SH-SY5Y (cell line): Measurements from ENCODE around the gene SYAP1.

Experiments
- GATA2 ChIP-seq: IDR thresholded peaks from 2 replicates; pipeline ENCODE4 v1.6.1; 2011; ENCODE audit warnings: mild to moderate bottlenecking, low read depth, low read length
- GATA3 ChIP-seq: IDR thresholded peaks from 2 replicates; pipeline ENCODE4 v1.6.1; 2011; ENCODE audit warnings: low read depth, mild to moderate bottlenecking, low read length, moderate library complexity

Gene SYAP1

DNA sequence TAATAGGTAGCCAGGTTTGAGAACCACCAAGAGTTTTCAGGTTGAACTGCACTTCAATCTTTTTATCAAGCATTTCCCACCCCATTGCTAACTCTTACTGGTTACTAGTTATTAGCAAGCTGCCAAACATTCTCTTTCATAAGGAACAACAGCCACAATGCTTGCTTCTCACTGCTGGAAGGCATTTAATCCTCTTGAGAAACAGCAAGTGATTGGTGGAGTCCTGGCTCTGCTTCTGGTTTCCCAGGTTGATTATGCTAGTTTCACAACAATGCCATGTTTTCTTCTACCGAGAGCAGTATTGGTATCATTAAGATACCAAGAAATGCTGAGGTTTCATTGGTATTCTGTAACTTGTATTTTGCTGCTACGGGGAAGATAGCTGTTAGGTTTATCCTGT, 34.6 kb downstream of the SYAP1 start:
- no peak for TF ChIP-seq GATA2
- no peak for TF ChIP-seq GATA3

DNA sequence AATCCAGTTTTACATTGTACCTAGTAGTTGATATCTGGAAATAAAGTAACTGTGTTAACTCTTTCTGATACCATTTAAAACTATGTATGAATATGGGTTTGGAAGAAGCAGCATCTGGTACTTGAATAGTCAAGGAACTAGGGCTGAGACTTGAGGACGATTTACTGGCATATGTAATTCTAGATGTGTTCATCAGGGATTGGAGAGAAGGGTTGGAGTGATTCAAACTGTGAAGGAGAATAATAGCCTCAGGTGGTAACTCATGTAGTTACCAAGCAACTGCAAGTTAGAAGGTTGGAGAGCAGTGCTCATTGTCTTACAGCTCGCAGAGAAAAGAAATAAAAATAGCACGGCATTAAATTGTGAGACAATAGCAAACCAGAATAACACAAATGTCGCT, 37.3 kb downstream of the SYAP1 start:
- TF ChIP-seq GATA2: no peak
- no peak for TF ChIP-seq GATA3

DNA sequence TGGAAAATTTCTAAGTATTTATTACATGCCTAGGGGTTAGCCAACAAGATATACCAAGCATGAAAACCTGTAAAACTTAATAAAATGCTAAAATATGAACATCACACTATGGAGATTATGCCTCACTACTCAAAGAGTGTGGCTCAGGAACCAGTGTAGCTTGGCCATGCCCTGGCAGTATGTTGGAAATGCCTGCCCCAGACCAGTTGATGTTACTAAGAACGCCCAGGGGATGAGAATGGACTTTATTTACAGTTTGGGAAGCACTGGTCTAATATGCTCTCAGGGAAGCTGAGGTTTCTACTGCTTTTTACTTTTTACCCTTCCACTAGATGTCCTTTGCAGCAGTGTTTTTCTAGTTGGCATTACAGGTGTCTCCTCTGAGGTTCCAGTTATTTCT, 43.2 kb downstream of the SYAP1 start:
- TF ChIP-seq GATA2: no peak
- no peak for TF ChIP-seq GATA3

DNA sequence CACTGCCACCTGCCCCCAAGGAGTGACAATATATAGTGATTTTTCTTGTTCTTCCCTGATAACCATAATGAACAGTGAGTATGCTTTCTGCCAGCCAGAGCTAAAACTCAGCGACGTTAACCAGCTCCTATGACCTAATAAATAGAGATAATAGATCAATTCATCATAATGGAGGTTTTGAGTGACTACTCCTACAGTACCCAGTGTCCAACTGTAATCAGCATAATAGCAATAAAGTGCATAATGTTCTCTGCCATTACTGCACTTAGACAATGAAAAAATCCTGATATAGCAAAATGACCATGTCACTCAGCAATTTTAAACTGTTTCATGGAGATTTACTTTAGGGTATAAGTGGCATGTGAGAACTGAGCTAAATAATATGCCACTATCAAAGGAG, 46.2 kb downstream of the SYAP1 start:
- TF ChIP-seq GATA2: no peak

DNA sequence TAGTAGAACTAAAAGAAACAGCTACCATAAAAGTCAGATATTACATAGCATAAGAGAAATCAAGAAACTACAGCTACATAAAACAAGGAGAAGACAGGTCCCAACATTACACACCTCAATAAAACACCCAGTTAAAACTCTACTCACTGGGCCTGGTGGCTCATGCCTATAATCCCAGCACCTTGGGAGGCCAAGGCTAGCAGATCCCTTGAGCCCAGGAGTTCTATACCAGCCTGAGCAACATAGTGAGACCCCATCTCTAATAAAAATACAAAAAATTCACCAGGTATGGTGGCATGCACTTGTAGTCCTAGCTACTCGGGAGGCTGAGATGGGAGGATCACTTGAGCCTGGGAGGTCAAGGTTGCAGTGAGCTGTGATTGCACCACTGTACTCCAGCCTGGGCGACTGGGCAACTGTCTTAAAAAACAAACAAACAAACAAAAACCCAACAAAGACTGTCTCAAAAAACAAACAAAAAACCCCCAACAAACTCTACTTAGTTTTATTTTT, 51.6 kb downstream of the SYAP1 start:
- no peak for TF ChIP-seq GATA3
- TF ChIP-seq GATA2: no peak

DNA sequence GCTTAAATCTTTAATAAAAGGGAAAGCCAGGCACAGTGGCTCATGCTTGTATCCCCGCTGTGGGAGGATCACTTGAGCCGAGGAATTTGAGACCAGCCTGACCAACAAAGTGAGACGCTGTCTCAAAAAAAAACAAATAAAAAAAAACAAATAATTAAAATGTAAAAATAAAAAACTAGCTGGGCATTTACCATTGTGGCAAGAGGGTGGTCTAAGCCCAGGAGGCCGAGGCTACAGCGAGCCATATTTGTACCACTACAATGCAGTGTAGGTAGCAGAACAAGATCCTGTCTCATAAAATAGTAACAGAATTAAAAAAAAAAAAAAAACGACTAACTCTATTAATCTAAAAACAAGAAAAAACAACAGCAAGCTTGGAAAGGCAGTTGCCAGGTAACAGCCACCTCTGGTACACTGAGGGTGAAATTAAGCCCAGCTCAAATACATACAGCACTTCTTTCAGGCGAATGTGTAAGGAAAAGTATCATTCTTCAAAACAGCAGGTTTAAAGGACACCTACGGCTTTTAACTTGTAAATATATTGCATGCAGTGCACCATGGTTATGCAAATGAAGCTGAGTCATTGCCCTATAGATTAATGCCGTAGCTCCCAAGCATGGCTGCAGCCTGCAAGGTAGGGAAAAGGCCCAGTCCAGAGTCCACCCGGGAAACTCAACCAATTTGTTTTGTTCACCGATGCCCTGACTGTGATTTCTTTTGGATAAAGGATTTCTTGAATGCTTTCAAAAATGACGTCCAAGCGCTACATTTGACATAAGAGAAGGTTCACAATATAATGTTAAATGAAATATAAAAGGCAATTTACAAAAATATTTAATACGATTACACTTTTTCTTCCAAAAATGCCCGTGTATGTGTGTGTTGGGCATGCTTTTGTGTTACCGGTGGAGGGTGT, 52.3 kb downstream of the SYAP1 start:
- TF ChIP-seq GATA3 (no peak), GATA2 (no peak)

DNA sequence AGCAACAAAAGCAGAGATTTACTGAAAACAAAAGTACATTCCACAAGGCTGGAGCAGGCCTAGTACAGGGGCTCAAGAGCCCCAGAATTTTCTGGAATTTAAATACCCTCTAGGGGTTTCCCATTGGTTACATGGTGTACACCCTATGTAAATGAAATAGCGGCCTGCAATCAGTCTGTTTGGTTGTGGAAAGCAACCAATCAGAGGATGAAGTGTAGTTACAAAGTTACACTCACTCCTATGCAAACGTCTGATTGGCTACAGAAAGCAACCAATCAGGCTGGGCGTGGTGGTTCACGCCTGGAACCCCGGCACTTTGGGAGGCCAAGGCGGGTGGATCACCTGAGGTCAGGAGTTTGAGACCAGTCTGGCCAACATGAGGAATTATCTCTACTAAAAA, 53.0 kb downstream of the SYAP1 start:
- TF ChIP-seq GATA3: no peak
- no peak for TF ChIP-seq GATA2

DNA sequence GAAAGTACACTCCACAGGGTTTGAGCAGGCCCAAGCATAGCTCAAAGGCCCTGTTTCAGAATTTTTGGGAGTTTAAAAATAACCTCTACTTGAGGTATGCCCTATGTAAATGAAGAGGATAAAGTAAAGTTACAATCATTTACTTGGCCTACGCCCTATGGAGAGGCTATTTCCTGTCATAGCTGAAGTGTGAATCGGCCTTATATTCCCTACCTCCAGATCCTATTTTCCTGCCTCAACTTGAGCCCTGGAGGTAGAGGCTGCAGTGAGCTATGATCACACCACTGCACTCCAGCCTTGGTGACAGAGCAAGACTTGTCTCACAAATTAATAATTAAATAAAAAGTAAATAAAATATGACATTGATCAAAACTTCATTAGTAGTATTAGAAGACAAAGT, 55.3 kb downstream of the SYAP1 start:
- no peak for TF ChIP-seq GATA2
- TF ChIP-seq GATA3: no peak

DNA sequence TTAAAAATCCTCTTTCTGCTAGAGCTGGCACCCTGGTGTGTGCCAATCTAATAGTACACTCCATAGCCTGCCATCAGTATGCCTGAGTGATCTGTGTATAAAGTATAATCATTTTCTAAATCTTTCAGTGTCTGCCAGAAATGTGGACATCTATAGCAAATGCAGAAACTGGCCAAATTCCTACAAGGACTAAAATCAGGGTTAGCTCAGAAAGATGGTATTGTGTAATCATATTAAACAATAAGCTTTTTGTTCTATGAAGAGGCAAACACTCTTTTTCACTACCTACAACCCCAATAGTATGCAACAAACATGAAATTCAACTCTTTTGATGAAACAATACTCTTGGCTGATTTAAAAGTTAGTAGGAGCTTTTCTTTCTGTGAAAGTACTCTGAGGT, 59.1 kb downstream of the SYAP1 start:
- TF ChIP-seq GATA3 (no peak), GATA2 (no peak)

DNA sequence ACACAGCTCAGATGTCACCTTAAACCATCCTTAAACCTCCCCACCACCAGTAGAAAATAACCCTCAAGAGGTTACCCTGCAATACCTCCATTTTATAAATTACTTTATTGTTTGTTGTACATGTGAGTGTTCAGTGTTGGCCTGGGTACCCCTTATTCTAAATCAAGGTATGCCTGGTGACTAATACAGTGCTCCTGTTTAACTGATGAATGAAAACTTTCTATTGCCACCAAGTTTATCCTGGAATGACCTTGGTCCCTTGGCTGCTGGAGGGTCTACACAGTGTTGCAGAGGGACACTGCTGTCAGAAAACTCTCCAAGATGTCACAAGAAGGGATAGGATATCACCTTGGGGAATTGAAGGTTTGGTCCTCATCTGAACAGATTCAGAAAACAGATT, 59.6 kb downstream of the SYAP1 start:
- no peak for TF ChIP-seq GATA3
- no peak for TF ChIP-seq GATA2

DNA sequence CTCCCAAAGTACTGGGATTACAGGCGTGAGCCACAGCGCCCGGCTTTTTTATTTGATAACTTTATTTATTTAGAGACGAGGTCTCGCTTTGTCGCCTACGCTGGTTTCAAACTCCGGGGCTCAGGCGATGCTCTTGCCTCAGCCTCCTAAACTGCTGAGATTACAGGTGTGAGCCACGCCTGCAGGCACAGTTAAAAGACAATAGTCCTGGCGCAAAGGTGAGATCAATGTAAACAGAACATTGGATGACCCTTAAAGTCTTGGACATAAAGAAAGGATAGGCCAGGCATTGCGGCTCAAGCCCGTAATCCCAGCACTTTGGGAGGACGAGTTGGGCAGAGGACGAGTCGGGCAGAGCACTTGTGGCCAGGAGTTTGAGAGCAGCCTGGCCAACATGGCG, 64.0 kb downstream of the SYAP1 start:
- TF ChIP-seq GATA3: no peak
- no peak for TF ChIP-seq GATA2

DNA sequence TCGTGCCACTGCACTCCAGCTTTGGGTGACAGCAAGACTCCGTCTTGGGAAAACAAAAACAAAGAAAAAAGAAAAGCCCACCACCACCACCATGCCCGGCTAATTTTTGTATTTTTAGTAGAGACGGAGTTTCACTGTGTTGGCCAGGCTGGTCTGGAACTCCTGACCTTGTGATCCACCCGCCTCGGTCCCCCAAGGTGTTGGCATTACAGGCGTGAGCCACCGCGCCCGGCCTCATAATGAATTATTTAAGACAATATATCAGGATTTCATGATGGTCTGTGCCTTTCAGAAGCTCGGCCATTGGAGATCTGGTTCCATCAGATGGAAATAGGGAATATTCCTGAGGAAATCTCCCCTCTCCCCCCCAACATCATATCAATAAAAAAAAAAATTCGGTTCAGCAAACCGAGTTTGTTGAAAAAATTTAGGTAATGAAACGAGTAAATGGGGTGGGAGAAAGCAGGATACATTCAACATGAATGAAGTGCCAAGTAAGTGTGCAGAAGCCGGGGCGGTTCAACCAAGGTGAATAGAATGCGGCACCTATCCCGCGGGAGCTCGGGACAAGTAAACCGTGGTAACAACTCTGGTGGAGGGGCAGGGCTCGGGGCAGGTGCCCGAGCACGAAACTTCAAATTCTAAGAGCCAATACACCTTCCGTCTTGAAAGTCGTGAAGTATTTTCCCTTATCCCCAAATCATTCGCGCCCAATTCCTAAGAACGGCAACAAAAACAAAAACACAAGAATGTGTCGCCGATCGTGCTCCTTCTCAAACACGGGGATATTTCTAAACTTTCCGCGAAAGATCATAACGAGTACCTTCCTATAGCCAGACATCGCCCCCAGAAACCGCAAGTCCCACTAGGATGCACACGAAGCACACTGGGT, 66.1 kb downstream of the SYAP1 start:
- TF ChIP-seq GATA2: no peak

DNA sequence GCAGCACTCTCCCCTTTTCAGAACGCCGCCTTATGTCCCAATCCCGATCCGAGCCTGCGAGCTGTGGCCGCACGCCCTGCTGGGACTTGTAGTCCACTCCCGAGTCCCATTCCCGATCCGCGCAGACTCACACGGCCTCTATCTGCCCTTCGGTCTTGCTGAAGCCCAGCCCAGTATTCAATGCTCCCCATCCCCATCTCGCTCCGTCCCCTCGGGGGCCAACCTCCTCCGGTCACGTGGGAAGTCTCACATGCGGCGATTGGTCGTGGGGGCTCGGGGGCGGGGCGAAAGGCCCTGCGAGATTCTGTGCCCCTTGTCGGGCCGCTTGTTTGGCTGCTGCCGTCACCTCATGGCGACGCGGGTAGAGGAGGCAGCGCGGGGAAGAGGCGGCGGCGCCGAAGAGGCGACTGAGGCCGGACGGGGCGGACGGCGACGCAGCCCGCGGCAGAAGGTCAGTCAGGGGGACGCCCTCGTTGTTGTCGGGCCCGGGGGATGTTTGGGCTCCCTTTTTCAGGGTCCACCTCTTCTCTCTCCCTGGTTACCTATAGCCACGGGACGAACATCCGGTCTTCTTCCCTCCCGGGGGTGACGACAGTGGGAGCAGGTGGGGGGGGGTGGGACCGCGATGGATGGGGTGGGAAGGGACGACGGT, 66.9 kb downstream of the SYAP1 start, which contains the start of gene TXLNG:
Gene TXLNG (plus strand): TSS at position 328 of the 652 bp plus-strand sequence. CDS start 22 bp downstream, at position 350.
- no peak for TF ChIP-seq GATA2
- TF ChIP-seq GATA3: no peak
